Measurements from ENCODE around the gene TGFBI.

The TGFBI gene

DNA sequence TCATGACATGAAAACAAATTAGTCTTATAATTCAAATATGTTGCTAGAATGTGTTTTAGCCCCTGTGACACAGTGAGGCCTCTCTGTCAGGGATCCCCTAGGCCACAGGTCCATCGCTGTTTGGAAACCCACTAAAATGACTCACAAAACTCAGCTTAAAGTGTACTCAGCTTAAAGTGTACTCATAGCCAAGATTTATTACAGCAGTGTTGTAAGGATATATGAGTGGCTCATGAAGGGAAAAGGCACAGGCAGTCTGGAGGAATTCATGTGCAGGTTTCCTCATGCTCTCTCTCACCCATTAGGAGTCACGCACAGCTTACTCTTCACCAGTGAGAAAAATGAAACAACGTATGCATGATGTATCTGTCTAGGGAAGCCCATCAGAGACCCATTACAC lies 24.4 kb upstream of the TGFBI start:
- DNase-seq = no peak

DNA sequence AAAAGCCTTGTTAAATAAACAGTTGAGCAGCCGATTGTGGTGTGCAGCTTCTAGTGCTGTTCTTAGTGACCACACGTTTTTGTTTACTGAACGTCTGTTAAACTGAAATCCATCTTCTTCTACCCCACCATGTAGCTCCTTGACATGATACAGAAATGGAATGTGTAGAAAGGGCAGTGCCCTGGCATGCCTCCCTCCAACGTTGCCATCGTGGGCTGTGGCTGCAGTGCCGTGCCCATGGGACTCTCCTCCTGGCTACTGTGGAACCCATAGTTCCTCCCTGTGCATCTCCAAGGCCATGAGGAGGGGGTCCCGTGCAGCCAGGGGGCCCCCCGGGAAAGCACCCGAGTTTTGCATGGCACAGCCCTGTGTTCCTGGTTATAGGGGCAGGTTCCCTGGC lies 23.3 kb upstream of the TGFBI start:
- no peak for DNase-seq

DNA sequence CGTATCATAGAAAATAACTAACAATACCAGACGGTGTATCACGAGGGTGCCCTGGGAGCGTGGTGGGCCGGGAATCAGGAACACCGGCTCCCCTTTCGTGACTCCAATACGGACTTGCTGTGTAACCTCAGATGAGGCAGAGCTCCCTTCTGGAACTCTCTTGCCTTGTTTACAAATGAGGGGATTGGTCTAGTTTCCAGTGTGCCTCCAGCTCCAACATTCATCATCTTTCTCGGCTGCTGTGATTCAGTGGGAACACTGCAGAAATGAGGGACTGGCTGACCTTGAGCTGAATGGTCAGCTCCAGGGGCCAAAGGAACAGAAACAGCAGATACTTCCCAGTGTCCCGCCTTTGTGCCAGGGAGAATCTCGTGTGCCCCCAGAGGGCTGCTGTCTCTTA lies 22.6 kb upstream of the TGFBI start:
- DNase-seq = no peak

DNA sequence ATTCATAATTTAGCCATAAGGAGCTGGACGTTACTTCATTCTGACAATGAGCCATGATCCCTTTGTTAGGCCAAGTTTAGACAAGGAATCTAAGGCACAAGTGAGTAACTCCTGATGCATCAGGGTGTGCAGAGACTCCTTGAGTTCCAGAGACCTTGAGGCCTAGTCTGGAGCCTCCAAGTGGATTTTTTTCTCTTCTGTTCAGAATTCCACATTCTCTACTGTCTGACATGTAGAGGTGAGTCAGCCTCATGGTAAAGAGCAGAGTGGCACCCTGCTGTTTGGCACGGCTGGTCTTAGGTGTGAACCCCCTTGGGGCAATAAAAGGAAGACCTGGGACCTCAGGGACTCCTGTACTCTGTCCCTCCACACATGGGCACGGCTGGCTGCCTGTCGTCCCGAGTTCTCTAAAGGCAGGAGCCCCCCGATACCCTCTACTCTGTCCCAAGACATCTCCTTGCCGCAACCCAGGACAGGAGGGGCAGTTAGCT lies 22.0 kb upstream of the TGFBI start:
- DNase-seq = no peak

DNA sequence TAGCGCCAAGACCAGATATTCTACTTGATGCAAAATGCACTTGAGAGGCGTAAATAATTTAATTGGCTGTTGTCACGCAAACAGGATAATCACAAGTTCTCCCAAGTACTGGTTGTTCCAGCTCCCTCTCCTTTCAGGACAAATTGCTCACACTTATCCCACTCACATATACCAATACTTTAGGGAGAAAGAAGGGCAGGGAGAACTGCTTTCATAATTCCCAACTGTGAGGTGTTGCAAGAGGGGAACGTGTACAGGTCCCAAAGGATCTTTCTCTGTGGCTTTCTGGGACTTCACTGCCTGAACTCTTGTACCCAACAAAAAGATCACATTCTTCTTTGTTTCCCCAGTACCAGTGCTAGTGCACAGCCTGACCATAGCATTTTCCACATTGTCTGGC lies 21.5 kb upstream of the TGFBI start:
- no peak for DNase-seq

DNA sequence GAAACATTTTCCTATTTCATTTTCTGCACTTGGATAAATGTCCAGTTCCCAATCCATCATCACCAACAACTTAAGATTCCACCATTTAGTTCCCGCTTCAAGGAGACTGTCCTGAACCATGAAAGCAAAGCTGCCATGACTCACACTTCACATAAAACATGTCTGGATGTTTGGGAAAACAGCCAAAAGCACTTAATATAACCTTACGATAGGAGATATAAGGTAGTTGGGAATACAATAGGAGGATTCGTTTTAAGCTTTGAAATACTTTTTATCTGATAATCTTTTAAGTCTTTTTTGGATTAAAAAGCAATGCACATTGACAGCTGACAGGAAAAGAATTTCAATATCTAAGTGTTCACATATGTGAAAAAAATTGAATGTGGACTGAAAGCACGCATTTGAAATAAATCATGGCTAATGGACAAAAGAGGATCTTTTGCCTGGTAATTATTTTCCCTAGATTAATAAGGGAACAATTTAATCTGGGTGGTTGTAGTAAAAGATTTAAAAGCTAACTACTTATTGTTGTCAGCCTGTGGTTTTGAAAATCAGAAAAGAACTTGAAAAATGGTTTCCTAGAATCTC lies 17.3 kb upstream of the TGFBI start:
- DNase-seq = peak in 1 of 2 experiments; percentile 23

DNA sequence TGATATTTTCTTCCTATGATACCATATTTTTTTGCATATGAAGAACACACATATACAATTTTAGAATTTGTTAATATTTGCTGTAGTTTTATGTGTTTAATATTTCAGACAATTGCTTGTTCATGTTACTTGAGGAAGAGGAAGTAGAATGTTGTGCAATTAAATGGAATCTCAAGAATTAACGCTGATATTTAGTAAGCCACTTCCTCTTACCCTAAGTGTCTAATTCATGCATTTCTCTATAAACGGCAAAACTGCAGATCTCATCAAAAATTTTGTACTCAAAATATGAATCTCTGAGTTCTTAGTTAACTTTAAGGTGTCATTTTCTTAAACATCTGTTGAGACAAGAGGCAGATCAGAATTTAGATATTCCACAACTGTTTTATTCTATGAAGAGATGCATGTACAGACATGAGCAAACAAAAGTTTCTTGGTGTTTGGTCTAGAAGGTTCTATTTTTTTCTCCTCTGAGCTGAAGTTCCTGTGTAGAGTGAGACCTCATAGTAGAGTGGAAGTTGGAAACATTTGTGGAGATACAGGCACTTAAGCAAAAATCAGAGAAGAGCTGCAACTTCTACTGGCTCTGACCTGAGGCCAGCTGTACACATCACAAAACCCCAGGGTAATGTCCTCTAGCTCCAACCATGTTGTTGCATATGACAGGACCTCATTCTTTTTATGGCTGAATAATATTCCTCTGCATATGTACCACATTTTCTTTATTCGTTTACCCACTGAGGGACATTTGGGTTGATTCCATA lies 16.6 kb upstream of the TGFBI start:
- DNase-seq = no peak

DNA sequence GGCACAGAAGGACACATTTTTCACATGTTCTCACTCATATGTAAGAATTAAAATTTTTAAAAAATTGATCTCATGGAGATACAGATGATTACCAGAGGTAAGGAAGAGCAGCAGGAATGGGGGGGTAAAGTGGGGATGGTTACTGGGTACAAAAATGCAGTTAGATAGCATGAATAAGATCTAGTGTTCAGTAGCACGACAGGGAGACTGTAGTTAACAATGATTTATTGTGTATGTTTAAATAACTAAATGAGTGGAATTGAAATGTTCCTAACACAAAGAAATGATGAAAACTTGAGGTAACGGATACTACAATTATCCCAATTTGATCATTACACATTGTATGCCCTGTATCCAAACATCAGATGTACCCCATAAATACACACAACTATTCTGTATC lies 15.2 kb upstream of the TGFBI start:
- no peak for DNase-seq

DNA sequence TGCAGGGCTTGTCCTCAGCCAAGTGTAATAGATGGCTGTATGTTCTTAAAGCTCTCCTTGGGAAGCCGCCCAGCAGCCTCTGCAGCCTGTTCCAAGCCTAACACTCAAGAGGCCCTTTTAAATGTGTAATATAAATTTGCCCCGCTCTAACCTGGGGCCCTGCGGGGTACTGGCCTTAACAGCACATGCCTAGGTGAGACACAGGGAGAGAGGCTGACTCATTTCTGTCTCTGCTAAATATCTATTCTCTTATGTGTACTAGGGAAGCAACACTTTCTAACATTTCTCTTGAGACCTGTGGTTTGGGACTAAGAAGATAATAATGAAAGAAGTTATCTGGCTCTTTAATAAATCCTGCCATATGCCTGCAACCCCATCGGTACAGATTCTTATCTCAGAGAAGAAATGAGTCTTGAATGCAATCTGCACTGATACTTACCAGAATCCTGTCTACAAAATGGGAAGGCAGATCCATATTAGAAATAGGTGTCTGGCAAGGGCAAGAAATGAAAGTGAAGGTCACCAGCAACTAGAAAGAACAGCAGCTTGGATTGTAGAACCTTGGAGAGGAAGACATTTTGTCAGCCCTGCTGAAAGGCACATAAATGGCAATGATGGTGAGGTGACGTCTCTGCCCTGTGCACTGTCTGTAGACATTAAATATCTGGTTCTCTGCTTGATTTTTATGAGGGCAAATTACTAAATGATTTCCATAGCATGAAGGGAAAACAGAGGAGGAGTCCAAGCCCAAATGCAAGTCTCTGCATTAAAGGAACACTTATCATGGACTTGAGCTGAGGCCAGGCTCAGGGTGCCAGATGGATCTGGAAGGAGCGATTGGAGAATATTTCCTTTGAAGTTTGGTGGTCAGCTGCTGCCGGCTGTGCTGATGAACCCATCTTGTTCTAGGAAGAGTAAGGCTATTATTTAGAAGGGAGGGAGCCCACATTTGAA lies 14.5 kb upstream of the TGFBI start:
- peak in 1 of 2 experiments; percentile 26 for DNase-seq

DNA sequence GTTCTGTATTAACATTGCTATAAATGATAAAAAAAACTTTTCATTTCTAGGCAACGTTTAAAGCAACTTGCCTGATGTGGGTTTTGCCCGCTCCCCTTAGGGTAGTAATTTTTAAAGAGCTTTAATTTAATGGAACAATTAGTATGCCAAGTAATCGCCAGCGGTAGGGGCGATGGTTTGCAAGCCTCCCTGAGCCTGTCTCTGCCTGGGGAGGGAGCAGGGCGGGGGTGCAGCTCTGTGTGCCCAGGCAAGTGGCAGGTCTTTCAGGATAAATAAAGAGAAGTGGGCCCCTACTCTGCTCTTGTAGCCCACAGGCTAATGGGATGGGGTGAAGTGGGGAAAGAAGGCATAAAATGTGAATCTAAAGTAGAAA lies 13.8 kb upstream of the TGFBI start:
- no peak for DNase-seq

DNA sequence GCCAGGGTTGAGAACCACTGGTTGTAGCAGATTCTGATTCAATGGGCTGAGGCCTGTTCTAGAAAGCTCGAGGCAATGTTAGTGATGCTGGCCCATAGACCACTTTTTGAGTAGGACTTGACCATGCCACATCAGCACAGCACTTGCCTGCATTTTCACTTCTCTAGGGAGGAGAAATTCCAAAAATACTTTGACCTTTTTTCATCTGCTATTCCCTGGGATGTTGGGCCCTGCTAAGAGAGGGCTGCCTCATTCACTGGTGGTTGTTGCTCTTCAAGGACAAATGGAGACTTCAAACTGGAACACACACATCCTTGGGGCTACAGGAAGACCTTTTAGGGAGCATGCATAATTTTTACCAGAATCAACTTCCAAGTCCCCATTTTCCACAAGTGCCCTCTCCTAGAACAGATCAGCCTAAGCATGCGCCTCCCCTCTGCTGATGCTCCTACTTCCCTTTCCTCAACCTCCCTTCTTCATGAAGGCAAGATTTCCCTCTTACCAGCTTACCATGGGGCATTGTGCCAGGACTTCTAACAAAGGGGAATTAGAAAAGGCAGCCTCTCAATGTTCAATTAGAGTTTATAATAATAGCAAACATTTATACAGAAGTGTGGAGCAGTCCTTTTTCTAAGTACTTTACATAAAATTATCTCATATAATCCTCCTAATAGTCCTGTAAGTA lies 12.7 kb upstream of the TGFBI start:
- no peak for DNase-seq

DNA sequence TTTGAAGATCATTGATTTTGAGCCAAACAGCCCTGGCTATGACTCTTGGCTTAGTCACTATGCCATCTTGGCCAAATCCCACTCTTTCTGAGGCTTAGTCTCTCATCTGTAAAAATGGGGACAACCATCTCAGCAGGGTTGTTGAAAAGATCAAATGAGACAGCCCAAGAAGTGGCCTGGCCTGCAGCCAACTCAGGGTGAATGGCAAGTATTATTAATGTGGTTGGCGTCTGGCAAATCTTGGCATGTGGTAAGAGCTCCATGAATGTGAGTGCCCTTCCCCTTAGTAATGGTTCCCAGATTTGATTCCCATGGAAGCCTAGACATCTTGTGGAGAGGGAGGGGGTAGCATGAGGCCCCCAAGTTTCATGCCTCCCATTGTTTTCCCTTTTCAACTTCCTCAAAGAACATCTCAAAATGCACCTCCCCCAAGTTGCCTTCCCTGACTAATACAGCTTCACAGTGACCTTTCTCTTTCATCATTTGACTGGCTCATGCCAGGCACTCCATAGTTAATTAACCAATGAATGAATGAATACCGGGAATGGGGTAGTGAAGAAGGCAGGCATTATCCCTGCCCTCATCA lies 11.8 kb upstream of the TGFBI start:
- peak in 1 of 2 experiments; percentile 11 for DNase-seq

DNA sequence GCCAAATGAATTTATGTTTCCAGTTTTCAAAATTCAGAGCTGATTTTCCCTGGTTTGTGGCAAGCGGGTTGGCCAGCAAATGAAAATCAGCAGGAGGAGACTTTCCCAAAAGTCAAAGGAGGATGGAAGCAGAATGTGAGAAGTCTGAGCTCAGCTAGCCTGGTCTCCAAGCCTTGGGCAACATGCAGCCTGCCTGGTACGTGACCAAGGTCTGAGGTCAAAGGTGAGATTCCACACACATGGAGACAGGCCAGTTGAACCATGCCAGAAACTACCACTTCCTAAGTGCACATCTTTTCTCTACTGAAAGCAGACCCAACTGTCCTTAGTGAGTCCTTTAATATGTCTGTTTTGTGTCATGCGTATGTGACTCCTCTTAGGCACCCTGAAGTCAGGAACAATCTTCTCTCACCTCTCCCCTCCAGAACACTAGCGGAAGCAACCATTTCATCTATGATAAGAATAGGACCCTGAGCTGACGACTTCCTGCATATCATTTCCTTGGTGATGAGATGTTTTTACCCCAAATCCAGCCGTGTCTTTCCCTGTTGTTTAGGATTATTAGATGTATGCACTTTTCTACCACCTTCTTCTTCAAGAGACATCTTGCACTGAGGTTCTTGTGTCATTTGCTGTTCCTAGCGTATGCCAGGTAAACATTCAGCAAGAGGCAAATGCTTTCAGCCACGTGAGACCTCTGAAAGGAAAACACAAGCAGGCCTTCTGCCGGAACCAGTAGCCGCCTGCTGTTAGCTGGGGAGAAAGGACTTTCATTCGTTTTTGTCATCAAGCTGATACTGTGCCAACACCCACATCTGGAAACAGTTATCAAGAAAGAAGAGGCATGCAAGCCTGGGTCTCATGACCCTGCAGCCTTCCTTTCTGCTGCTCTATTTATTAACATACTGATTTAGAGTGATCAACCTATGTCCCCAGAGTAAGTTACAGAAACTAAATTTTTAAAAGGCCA lies 9.7 kb upstream of the TGFBI start:
- no peak for DNase-seq

DNA sequence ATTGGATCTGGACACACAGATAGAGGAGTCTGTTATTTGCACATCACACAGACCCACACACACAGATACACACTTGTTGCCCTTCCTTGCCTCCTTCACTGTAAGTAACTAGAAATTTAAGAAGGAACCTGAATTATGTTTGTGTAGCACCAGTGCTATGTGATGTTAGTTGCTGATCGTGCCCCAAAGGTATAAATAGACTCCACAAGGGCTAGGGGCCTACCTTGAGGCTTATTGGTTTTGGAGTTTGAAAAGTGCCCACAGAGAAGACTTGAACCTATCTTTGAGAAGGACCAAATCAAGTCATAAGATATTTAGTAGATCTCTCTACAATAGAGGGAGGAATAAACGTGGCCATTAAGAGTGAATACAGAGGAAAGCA lies 8.8 kb upstream of the TGFBI start:
- DNase-seq = no peak

DNA sequence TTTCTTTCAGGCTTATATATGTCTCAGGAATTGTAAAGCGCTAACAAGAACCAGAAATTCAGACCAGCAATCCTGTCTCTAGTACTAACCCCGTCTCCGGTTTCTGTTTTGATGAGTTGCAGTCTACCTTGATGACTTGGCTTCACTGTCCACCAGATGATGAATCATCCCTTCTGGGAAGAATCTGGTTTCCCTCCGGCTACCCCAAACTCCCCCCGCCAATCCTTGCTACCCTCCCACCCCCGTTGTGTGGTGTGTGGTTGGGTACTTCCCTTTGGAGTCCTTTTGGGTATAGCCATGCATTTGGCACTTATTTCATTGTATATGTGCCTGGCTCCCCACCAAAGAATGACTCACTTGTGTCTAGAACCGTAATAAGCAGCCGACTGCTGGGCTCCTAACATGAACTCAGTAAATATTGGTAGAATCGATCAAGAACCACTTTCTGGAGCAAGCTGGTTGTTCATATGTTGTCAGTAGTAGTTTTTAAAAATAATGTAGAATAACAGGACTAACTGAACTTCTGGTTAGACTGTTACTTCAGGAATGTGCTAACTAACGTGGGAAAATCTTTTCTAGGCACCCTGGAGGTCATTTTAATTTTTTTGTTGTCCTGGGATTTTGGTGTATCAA lies 8.3 kb upstream of the TGFBI start:
- no peak for DNase-seq

DNA sequence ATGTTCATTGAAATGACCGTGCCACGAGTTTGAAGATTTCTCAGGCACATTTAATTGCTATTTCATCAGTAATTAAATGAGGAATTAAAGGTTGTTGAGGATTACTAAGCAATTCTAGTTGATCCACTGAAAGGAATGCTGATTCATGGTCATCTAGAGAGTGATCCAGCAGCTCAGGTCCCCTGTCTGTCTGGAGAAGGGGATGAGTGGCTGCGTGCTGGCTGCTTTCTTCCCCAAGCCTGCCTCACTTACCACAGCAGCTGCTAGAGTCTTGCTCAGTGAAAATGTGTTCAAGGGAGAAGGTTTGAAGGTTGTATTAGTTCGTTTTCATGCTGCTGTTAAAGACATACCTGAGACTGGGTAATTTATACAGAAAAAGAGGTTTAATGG lies 7.8 kb upstream of the TGFBI start:
- no peak for DNase-seq

DNA sequence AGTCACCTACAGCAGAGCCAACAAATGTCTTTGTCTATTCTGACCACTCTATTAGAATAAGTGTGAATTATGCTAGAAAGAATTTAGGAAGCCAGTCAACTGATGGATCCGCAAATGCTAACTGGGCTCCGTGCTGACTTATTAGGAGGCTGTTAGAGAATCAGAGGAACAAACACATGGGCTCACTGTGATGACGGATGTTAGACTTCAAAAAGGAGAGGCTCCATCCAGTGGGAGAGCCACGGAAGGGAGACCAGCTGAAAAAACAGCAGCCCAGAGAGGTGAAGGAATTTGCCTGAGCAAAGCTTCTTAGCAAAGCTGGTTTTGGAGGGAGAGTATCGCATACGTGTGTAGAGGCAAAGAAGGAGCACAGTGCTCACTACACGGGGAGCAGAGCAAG lies 5.8 kb upstream of the TGFBI start:
- DNase-seq = no peak

DNA sequence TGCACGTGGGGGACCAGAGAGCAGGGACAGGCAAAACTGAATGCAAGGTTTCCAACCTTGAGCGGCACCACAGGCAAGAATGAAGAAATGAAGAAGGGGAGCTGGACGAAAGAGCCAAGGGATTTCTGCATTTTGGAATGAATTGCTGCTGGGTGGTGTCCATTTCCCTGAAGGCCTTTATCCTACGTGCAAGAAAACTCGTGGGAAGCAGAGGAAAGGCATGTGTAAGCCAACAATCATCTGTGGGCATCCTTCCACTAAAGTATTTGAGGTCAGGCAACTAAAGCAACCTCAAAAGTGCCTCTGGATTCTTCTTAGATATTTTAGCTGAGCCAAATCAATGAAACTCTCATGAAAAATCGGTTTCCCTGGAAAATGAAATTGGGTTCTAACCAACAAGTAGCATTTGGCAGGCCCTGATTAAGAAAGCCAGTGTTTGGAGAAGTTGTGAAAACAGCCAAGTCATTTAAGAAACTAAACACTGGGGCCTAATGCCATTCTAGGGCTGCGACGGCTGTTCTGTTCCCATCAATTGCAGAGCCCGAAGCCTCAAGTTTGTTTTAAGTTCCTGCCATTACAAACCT lies 4.7 kb upstream of the TGFBI start:
- DNase-seq = no peak

DNA sequence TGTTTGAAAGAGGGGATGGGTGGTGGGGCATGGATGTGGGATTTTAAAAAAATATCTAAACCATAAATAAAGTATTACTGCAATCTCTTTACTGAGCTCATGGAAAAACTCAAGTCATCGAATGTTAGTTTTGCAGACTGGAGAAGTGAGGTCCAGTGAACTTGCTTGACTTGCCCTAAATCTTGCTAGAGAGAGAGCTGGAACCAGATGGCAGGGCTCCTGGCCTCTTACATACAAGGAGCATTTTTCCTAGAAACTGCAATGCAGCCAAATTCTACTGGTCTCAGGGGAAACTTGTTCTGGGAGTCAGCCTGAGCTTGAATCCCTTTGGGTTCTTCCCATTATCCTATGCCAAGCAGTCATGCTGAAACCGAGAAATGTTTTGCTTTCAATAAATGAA lies 2.9 kb upstream of the TGFBI start:
- peak in 1 of 2 experiments; percentile 3 for DNase-seq

DNA sequence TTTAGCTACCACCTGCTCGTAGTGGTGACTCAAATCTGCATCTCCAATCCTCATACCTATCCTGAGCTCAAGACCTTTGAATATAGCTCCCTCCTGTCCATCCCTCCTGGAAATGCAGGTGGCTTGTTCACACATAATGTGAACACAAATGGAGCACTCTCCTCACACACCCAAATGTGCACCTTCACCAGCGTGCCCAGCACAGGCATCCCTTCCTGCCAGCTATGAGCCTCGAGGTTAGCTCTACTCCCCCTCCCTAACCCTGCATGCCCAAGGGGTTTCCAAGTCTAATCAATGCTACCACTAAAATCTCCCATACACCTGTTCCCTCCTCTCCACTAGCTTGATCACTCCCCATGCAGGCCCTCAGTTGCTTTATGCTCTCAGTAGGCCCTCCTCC lies 2.2 kb upstream of the TGFBI start:
- DNase-seq = no peak

DNA sequence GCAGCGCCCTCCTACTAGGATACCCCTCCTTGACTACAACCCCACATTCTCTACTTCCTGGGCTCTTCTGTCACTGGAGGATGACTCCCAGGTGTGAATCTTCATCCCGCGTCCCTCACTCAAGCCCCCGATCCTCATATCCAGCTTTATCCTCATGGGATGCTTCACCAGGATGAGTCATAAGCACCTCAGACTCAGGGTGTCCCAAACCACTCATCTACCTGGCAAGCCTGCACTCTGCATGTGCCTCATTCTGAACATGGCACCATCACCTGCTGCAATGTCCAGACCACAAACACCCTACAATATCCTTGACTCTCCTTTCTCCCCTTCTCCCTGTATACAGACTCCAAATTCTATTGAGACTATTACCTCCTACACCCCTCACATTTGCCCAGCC lies 1.5 kb upstream of the TGFBI start:
- no peak for DNase-seq
